GM12872 (cell line): ENCODE measurements around the gene MSI2.

ENCODE experiments used
- TF ChIP-seq, protein P1 (sequence below): IDR thresholded peaks from 3 replicates; pipeline ENCODE4 v1.5.1; 2011; ENCODE audit warnings: low read depth, mild to moderate bottlenecking, low read length, moderate library complexity; ENCODE audit not compliant: insufficient read depth

Gene MSI2

GRCh38 chr17:57604771-57605674, 348.7 kb downstream of the MSI2 start:
- TF ChIP-seq, protein P1, sequence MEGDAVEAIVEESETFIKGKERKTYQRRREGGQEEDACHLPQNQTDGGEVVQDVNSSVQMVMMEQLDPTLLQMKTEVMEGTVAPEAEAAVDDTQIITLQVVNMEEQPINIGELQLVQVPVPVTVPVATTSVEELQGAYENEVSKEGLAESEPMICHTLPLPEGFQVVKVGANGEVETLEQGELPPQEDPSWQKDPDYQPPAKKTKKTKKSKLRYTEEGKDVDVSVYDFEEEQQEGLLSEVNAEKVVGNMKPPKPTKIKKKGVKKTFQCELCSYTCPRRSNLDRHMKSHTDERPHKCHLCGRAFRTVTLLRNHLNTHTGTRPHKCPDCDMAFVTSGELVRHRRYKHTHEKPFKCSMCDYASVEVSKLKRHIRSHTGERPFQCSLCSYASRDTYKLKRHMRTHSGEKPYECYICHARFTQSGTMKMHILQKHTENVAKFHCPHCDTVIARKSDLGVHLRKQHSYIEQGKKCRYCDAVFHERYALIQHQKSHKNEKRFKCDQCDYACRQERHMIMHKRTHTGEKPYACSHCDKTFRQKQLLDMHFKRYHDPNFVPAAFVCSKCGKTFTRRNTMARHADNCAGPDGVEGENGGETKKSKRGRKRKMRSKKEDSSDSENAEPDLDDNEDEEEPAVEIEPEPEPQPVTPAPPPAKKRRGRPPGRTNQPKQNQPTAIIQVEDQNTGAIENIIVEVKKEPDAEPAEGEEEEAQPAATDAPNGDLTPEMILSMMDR = peak; percentile 51

- TF ChIP-seq, protein P1 = no peak
These were observed 349.4 kb downstream of the MSI2 start for GRCh38 chr17:57605675-57606105.

GRCh38 chr17:57606111-57606875, 350.0 kb downstream of the MSI2 start:
- TF ChIP-seq, protein P1 = no peak

GRCh38 chr17:57607553-57608120, 351.3 kb downstream of the MSI2 start:
- TF ChIP-seq, protein P1 = no peak

GRCh38 chr17:57608369-57609124, 352.2 kb downstream of the MSI2 start:
- TF ChIP-seq, protein P1 = no peak

DNA sequence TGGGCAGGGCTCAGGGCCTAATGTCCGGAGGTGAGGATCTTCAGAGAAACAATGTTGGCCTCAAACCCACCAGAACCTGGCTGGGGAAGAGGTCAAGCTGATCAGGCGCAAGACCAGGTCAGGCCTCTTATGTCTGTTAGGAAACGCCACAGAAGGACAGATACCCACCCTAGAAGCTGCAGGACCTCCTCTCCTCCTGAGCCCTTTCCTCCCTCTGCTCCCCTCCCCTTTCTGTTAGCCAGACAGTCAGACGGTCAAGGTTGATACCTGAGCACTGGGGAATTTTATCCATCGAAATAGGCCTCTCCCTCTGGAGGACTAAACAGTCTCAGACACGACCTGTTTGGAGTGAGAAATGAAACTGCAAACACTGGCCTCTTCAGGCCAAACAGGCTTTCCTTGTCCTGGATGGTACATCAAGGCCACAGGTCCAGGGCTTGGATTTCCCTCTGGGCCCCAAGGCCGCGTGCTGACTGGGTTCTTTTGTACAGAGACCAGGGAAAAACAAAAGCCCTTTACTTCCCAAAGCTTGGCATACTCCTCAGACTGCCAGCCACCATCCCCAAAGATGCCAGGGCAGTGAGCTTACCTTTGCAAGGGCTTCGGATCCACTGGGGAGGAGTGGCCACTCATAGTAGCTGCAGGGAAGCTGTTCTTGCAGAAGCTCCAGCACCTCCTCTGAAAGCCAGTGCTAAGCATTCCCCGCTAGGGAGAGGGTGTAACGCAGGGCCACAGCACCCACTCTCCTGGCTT, 353.0 kb downstream of the MSI2 start:
- TF ChIP-seq, protein P1 = no peak
